PFSK-1 (cell line): Measurements from ENCODE around the gene FBXL19.

Experiments used
- FOXP2 ChIP-seq: optimal IDR thresholded peaks from 2 replicates; pipeline ENCODE3; 2011; ENCODE audit warnings: borderline replicate concordance, control low read depth, inconsistent platforms; ENCODE audit not compliant: insufficient read depth; ENCODE audit errors: extremely low read length, extremely low read depth
- POLR2AphosphoS5 ChIP-seq: IDR thresholded peaks from 2 replicates; pipeline ENCODE4 v1.6.1; 2012; ENCODE audit warnings: low read depth, mild to moderate bottlenecking, control low read depth, low read length, moderate library complexity
- SIN3A ChIP-seq: IDR thresholded peaks from 2 replicates; pipeline ENCODE4 v1.6.1; 2012; ENCODE audit warnings: mild to moderate bottlenecking, low read length, moderate library complexity, borderline replicate concordance; ENCODE audit not compliant: insufficient read depth
- TAF1 ChIP-seq: IDR thresholded peaks from 2 replicates; pipeline ENCODE4 v1.6.1; 2012; ENCODE audit warnings: low read length, control low read depth, borderline replicate concordance; ENCODE audit not compliant: insufficient read depth
- TF ChIP-seq, protein P1 (sequence below), 2 experiments: IDR thresholded peaks; 2 replicates each; pipeline versions ENCODE4 v1.6.1 to v1.8.0; 2011 to 2012; ENCODE audit warnings: low read depth in 2 of 2, low read length in 2 of 2, control low read depth in 1 of 2, inconsistent platforms in 1 of 2, mild to moderate bottlenecking in 1 of 2, moderate library complexity in 1 of 2; ENCODE audit not compliant: insufficient read depth in 1 of 2

- TF ChIP-seq POLR2AphosphoS5 (no peak), TAF1 (no peak), SIN3A (no peak), FOXP2 (no peak)
- TF ChIP-seq, protein P1, sequence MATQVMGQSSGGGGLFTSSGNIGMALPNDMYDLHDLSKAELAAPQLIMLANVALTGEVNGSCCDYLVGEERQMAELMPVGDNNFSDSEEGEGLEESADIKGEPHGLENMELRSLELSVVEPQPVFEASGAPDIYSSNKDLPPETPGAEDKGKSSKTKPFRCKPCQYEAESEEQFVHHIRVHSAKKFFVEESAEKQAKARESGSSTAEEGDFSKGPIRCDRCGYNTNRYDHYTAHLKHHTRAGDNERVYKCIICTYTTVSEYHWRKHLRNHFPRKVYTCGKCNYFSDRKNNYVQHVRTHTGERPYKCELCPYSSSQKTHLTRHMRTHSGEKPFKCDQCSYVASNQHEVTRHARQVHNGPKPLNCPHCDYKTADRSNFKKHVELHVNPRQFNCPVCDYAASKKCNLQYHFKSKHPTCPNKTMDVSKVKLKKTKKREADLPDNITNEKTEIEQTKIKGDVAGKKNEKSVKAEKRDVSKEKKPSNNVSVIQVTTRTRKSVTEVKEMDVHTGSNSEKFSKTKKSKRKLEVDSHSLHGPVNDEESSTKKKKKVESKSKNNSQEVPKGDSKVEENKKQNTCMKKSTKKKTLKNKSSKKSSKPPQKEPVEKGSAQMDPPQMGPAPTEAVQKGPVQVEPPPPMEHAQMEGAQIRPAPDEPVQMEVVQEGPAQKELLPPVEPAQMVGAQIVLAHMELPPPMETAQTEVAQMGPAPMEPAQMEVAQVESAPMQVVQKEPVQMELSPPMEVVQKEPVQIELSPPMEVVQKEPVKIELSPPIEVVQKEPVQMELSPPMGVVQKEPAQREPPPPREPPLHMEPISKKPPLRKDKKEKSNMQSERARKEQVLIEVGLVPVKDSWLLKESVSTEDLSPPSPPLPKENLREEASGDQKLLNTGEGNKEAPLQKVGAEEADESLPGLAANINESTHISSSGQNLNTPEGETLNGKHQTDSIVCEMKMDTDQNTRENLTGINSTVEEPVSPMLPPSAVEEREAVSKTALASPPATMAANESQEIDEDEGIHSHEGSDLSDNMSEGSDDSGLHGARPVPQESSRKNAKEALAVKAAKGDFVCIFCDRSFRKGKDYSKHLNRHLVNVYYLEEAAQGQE (IDR thresholded peaks at IDR 0.05; ENCODE audit: insufficient read depth in 1 of 2, low read depth in 2 of 2, low read length in 2 of 2): no peak
These were observed 47.2 kb upstream of the FBXL19 start for GRCh38 chr16:30875871-30876801.
